NCI-H1930 (cell line): ENCODE data around the gene SIRT5.

ENCODE experiments used
- DNase-seq, 2 experiments: peaks; one replicate each; lab custom pipeline; 2025; lab: John Stamatoyannopoulos, UW

Gene SIRT5

GRCh38 chr6:13574571-13575376, at the start of gene SIRT5:
TSS of gene SIRT5 (plus strand) at chr6:13574601. CDS start at chr6:13584111, 9,510 bp downstream.
- DNase-seq, result peak; percentile 78 to 86

DNA sequence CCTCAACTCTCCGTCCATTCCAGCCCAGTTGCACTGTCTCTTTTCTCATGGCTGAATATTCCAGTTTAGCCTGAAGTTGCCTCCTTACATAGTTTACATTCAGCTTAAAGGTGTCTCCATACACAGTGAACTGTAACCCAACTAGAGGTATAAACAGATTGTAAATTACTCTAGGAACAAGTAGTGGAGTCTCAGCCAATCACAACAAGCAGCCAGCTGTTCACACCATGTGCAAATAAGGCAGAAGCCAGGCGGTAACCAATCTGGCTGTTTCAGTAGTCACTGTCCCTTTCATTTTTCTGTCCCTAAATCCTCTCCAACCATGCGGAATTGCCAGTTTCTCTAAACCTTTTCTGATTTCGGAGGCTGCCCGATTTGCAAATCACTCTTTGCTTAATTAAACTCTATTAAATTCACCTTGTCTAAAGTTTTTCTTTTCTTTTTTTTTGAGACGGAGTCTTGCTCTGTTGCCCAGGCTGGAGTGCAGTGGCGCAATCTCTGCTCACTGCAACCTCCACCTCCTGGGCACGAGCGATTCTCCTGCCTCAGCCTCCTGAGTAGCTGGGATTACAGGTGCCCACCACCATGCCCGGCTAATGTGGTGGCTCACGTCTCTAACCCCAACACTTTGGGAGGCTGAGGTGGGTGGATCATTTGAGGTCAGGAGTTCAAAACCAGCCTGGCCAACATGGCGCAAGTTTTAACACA, 49.4 kb upstream of the SIRT5 start:
- no peak for DNase-seq

DNA sequence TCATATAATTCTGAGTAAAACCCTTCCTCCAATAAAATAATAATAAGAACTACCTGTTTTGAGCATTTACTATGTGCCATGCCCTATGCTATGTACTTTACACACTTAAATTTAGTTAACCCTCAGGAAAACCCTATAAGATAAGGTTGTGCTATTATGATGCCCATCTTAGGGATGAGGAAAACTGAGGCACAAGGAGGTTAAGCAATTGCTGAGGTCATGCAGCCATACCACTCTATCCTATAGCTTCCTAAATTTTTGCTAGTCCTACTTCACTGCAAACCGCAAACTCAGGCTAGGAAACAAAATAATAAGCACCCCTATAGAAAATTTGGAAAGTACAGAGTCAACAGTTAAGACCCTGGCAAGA, 48.1 kb upstream of the SIRT5 start:
- DNase-seq, result no peak

- no peak for DNase-seq
Measured at GRCh38 chr6:13526727-13527670, 47.4 kb upstream of the SIRT5 start.

DNA sequence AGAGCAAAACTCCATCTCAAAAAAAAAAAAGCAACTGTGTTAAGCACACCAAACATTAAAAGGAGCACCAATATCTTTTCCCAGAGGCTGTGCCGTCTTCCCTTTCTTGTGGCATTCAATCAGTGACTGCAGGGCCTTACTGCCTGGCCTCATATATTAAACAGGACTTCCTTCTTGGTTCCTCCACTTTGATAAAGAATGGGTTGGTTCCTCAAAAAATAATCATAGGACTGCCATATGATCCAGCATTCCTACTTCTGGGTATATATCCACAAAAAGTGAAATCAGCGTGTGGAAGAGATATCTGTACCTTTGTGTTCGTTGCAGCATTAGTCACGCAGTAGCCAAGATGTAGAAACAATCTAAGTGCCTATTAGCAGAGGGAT, 46.7 kb upstream of the SIRT5 start:
- no peak for DNase-seq

DNA sequence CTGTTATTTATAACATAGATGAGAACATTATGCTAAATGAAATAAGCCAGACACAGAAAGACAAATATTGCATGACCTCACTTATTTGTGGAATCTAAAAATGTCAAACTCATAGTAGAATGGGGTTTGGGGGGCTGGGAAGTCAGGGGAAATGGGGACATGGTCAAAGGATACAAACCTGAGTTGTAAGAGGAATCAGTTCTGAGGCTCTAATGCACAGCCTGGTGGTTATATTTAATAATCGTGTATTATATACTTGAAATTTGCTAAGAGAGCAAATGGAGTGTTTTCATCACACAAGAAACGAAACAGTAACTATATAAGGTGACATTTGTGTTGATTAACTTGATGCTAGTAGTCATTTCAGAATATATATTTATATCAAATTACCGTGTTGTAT, 46.2 kb upstream of the SIRT5 start:
- DNase-seq, result no peak

DNA sequence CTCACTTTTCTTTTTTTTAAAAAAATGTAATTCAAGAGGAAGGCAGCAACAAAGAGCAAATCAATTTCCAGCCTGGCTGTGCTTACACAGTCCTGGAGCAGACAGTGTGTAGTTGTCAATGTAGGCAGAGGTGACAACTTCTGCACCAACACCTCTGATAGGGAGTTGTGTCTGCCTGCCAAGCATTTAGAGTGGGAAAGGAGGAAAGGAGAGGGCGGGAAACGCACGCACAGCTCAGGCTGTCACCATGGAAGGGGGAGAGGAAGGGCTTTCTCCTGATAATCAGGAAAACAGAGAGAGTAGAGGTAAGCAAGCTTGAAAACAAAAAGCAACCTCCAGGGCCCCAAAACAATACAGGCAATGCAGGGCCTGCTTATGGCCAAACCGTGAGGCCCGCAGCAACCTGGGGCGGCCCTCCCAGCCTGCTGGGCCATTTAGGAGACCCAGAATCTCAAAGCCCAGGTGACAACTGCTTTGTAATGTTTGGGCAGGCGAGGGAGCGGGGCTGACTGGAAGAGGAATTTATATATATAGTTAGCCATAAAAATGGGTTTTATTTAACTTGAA, 45.5 kb upstream of the SIRT5 start:
- no peak for DNase-seq

GRCh38 chr6:13531956-13532355, 42.4 kb upstream of the SIRT5 start:
- DNase-seq, result no peak

DNA sequence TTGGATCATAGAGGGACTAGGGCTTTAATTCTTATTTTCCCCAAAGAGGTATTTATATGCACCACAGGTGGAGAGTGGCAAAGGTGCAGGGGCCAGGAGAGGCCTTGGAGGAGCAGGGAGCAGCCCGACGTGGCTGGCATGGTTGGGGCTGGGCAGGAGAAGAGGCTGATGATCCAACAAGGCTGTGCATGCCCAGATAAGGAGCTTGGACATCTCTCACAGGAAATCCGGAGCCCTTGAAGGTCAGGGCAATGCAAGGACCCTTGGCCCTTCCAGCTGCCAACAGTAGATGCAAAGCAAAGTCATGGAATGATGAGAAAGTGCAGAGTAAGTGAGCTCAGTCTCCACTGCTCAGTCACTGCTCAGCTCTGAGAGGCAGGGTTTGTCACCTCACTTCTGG, 39.9 kb upstream of the SIRT5 start:
- DNase-seq, result no peak

GRCh38 chr6:13535306-13535705, 39.1 kb upstream of the SIRT5 start:
- DNase-seq, result no peak

DNA sequence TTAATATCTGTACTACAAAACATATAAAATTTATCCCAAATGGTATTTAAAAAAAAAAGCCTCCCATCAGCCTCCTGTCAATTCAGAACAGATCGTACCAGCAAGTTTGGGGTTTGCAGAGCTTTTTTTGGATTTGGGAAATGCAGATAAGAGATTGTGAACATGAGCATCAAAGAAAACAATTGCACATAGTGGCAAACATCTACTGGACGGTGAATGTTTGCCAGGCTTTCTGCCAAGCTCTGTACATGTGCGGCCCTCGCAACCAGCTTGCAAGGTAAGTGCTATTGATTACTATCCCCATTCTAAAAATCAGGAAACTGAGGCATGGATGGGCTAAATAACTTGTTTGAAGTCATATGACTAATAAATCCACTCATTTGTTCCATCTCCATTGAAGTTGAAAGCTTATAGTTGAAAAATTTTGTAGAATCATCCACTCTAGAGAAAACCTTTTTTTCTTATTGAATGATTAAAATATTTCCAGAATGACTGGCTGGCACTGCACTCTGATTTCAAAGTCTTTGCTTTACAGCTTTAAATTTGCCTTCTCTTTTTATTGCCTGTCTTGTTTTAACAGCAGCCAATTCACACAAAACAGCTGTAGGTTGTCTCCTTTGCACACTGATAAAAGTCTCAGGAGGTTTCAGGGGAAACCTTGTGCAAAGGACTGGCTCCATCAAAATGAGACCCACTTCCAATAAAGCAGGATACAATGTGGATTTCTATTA, 37.4 kb upstream of the SIRT5 start:
- DNase-seq, result no peak

DNA sequence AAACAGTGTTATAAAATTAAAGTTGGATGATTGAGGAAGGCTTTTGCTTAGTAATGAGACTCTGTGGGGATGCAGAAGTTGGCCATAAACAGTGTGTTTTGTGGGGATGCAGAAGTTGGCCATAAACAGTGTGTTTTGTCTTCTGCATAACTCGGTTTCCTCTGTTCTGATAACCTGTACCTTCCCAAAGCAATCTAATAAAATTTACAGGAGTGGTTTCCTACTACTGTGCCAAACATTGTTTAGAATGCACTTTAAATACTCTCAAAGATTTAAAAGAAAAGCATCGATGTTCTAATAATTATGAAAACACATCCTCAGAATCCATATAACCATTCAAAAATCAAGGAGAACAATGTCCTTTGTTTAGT, 36.9 kb upstream of the SIRT5 start:
- no peak for DNase-seq

- no peak for DNase-seq
Measured at GRCh38 chr6:13538084-13538483, 36.3 kb upstream of the SIRT5 start.

- no peak for DNase-seq
Measured at GRCh38 chr6:13538600-13538999, 35.8 kb upstream of the SIRT5 start.

DNA sequence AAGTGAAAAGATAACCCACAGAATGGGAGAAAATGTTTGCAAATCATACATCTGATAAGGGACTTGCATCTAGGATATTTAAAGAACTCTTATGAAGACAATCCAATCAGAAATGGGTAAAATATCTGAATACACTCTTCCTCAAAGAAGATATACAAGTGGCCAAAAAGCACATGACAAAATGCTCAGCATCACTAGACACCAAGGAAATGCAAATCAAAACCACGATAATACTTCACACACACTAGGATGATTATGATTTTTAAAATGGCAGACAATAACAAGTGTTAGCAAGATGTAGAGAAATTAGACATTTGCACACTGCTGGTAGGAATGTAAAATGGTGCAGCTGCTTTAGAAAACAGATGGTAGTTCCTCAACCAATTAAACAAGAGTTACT, 34.8 kb upstream of the SIRT5 start:
- no peak for DNase-seq

DNA sequence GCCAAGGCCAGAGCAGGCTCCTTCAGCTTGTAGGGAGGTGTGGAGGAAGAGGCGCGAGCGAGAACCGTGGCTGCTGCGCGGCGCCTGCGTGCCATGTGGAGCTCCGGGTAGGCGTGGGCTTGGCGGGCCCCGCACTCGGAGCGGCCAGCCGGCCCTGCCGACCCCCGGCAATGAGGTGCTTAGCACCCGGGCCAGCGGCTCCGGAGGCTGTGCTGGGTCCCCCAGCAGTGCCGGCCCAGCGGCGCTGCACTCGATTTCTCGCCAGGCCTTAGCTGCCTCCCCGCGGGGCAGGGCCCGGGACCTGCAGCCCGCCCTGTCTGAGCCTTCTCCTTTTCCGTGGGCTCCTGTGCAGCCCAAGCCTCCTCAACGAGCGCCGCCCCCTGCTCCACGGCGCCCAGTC, 32.9 kb upstream of the SIRT5 start:
- DNase-seq, result no peak

GRCh38 chr6:13544454-13545186, 29.8 kb upstream of the SIRT5 start:
- DNase-seq, result no peak

- no peak for DNase-seq
Measured at GRCh38 chr6:13545885-13546284, 28.5 kb upstream of the SIRT5 start.

- no peak for DNase-seq
Measured at GRCh38 chr6:13548500-13549210, 25.7 kb upstream of the SIRT5 start.

DNA sequence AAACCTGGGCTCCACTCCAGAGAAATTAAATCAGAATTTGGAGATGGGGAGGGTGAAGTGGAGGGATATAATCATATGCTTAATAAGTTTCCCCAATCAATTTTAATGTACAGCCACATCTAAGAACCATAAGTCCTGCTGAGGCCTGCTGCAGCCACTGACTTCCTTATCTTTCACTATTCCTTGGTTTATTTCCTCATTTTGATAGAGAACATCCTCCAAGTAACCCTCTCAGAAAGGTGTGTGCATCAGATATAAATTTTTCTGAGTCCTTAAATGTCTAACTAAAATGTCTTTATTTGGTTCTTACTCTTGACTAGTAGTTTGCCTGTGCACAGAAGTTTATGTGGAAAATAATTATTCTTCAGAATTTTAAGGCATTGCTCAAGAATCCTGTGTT, 23.7 kb upstream of the SIRT5 start:
- DNase-seq, result no peak
